Kidney capillary endothelial cell (primary cell): ENCODE data around the gene CELF2.
"Not testable (repeated sequence)": the region's sequence is repeated elsewhere in the genome, so short reads cannot be mapped to it uniquely, and the experiment has no call there.

Experiments
- DNase-seq: peaks from one replicate; pipeline ENCODE4 v3.0.0-alpha.2; 2018; ENCODE audit warnings: low spot score

CELF2 gene

GRCh38 chr10:11173042-11173441, 155.4 kb downstream of the CELF2 start:
- no peak for DNase-seq

GRCh38 chr10:11175823-11176243, 158.2 kb downstream of the CELF2 start:
- DNase-seq = no peak

GRCh38 chr10:11176746-11177145, 159.1 kb downstream of the CELF2 start:
- DNase-seq = no peak

- DNase-seq = no peak
These were observed 159.7 kb downstream of the CELF2 start for GRCh38 chr10:11177381-11177780.

GRCh38 chr10:11177926-11178471, 160.3 kb downstream of the CELF2 start:
- no peak for DNase-seq

- DNase-seq = peak; percentile 57
These were observed 161.2 kb downstream of the CELF2 start for GRCh38 chr10:11178606-11179515.

GRCh38 chr10:11179516-11180105, 161.9 kb downstream of the CELF2 start:
- no peak for DNase-seq

- no peak for DNase-seq
These were observed 162.6 kb downstream of the CELF2 start for GRCh38 chr10:11180228-11180627.

- no peak for DNase-seq
These were observed 164.3 kb downstream of the CELF2 start for GRCh38 chr10:11181978-11182377.

GRCh38 chr10:11183015-11183414, 165.3 kb downstream of the CELF2 start:
- DNase-seq = no peak

GRCh38 chr10:11184093-11184492, 166.4 kb downstream of the CELF2 start:
- DNase-seq = no peak

- DNase-seq = not testable (repeated sequence)
These were observed 167.5 kb downstream of the CELF2 start for GRCh38 chr10:11185128-11185665.

- DNase-seq = no peak
These were observed 168.7 kb downstream of the CELF2 start for GRCh38 chr10:11186374-11186773.

- DNase-seq = no peak
These were observed 172.1 kb downstream of the CELF2 start for GRCh38 chr10:11189582-11190376.

- DNase-seq = no peak
These were observed 173.5 kb downstream of the CELF2 start for GRCh38 chr10:11191190-11191589.

- no peak for DNase-seq
These were observed 174.0 kb downstream of the CELF2 start for GRCh38 chr10:11191678-11192077.

- DNase-seq = no peak
These were observed 174.8 kb downstream of the CELF2 start for GRCh38 chr10:11192304-11193000.

GRCh38 chr10:11193001-11193551, 175.4 kb downstream of the CELF2 start:
- no peak for DNase-seq

- DNase-seq = no peak
These were observed 177.4 kb downstream of the CELF2 start for GRCh38 chr10:11194859-11195586.

GRCh38 chr10:11195623-11196022, 178.0 kb downstream of the CELF2 start:
- DNase-seq = no peak
